Measurements from ENCODE around the gene SLC7A14. TPM values are rescaled to one million over a fixed set of nuclear protein-coding genes. Genes with fewer than 3 reads are reported as not detected.

SLC7A14 gene
- total and polyA plus RNA-seq, 10 of the 15 experiments (the other 5 are each of a cell fraction or from before 2014, with no cell fraction given) = not detected

GRCh38 chr3:170440344-170440743 lies 145.5 kb downstream of the SLC7A14 start:
- in situ Hi-C loops (cut with MboI) (no loop called here), intact Hi-C loops (cut with micrococcal nuclease; ENCODE audit: unreplicated experiment) (no loop called here)
- Histone ChIP-seq H3K4me3 (no peak overlapping the region), H3K36me3 (ENCODE audit: control insufficient read depth in 2 of 2, insufficient read depth in 2 of 2, low read length in 1 of 2) (no peaks in the 10 kb centered on the region), H3K79me2 (ENCODE audit: control insufficient read depth, insufficient read depth, low read length) (no peaks in the 10 kb centered on the region), H2AFZ (ENCODE audit: control insufficient read depth, low read depth, low read length) (no peak overlapping the region), H3K4me1 (ENCODE audit: control insufficient read depth, insufficient read depth, low read length) (no peaks in the 10 kb centered on the region), H3K9me3 (replicated peaks; ENCODE audit: control insufficient read depth, insufficient read depth, low read length) (no peaks in the 10 kb centered on the region), H3K27ac (ENCODE audit: control insufficient read depth, insufficient read depth) (no peak overlapping the region), H3K27me3 (replicated peaks in 1 of 2; ENCODE audit: control insufficient read depth in 2 of 2, insufficient read depth in 2 of 2, low read length in 1 of 2) (peaks cover 2 to 3% of the 10 kb centered on the region in 2 experiments; a peak in 3 of 4 replicates), H3K9ac (ENCODE audit: control insufficient read depth, insufficient read depth, low read length) (no peak overlapping the region), H4K20me1 (ENCODE audit: control insufficient read depth, insufficient read depth) (no peaks in the 10 kb centered on the region), H3K4me2 (ENCODE audit: control insufficient read depth, insufficient read depth) (no peak overlapping the region)
- 41% methylated on average over 2 of the region's 2 CpGs for WGBS (ENCODE audit: insufficient coverage, insufficient replicate concordance, low lambda C conversion rate, missing lambda C conversion rate)
- TF ChIP-seq MLLT1 (IDR thresholded peaks at IDR 0.05) (no peak), KAT2A (conservative IDR thresholded peaks at IDR 0.05; ENCODE audit: control insufficient read depth, low read depth, low read length) (no peak)
- no peak for DNase-seq (ENCODE audit: low read depth, low spot score)
- FAIRE-seq = no peak
- POLR2A ChIA-PET = no interaction called here
- no TSS peak for BruUV-seq (replicated peaks)
- SMC1A ChIA-PET (ENCODE audit: uncharacterized antibody, unreplicated experiment) = interaction anchor here (1.4 kb wide), 1 partner anchor 9 kb away, joined by 3 read pairs; no protein-coding TSS in a partner anchor
- RAD21 ChIA-PET (ENCODE audit: unreplicated experiment) = no interaction called here
- no peak for ATAC-seq
- CTCF ChIA-PET = interaction anchor here (1.1 kb wide), 2 partner anchors 51 to 372 kb away, joined by 3 to 4 read pairs; no protein-coding TSS in a partner anchor

- 0% methylated on average over 1 of the region's 1 CpG for WGBS (ENCODE audit: insufficient coverage, insufficient replicate concordance, low lambda C conversion rate, missing lambda C conversion rate)
- H3K27me3 ChIP-seq (replicated peaks in 1 of 2; ENCODE audit: control insufficient read depth in 2 of 2, insufficient read depth in 2 of 2, low read length in 1 of 2) = peaks cover 2 to 3% of the 10 kb centered on the region in 2 experiments; a peak in 3 of 4 replicates
- no peaks in the 10 kb centered on the region for H3K9me3 ChIP-seq (replicated peaks; ENCODE audit: control insufficient read depth, insufficient read depth, low read length)
- H3K4me2 ChIP-seq (ENCODE audit: control insufficient read depth, insufficient read depth) = no peak overlapping the region
- BruUV-seq (replicated peaks) = no TSS peak
- FAIRE-seq = no peak
- H3K27ac ChIP-seq (ENCODE audit: control insufficient read depth, insufficient read depth) = no peak overlapping the region
- no peak overlapping the region for H3K4me3 ChIP-seq
- intact Hi-C loops (cut with micrococcal nuclease; ENCODE audit: unreplicated experiment) (no loop called here), in situ Hi-C loops (cut with MboI) (no loop called here)
- POLR2A ChIA-PET = no interaction called here
- SMC1A ChIA-PET (ENCODE audit: uncharacterized antibody, unreplicated experiment) = no interaction called here
- no peaks in the 10 kb centered on the region for H3K79me2 ChIP-seq (ENCODE audit: control insufficient read depth, insufficient read depth, low read length)
- H3K36me3 ChIP-seq (ENCODE audit: control insufficient read depth in 2 of 2, insufficient read depth in 2 of 2, low read length in 1 of 2) = no peaks in the 10 kb centered on the region
- no peak for TF ChIP-seq USF1 (IDR thresholded peaks at IDR 0.05; ENCODE audit: borderline replicate concordance, extremely low read length, insufficient read depth, low read depth, low read length)
- TF ChIP-seq RBBP5 (conservative IDR thresholded peaks at IDR 0.05) = no peak
- TF ChIP-seq BRCA1 (IDR thresholded peaks at IDR 0.05; ENCODE audit: low read depth, low read length) = no peak
- no peak for TF ChIP-seq TCF3 (IDR thresholded peaks at IDR 0.05; ENCODE audit: borderline replicate concordance, insufficient read depth, low read depth, low read length)
- no peak for TF ChIP-seq NR2F1 (conservative IDR thresholded peaks at IDR 0.05)
- no peak for TF ChIP-seq DPF2 (IDR thresholded peaks at IDR 0.05)
- no peak for TF ChIP-seq NBN (IDR thresholded peaks at IDR 0.05)
- TF ChIP-seq MYC (IDR thresholded peaks at IDR 0.05; ENCODE audit: insufficient read depth, insufficient read length, insufficient replicate concordance, low read length, severe bottlenecking) = no peak
- no peak for TF ChIP-seq CREB1 (IDR thresholded peaks at IDR 0.05; ENCODE audit: low read depth)
- no peak for TF ChIP-seq BCL11A (IDR thresholded peaks at IDR 0.05; ENCODE audit: low read depth, low read length)
- ATAC-seq = no peak
- CTCF ChIA-PET = interaction anchor here (1.3 to 1.6 kb wide), 2 partner anchors 9 to 373 kb away, joined by 3 to 6 read pairs; no protein-coding TSS in a partner anchor
- H3K9ac ChIP-seq (ENCODE audit: control insufficient read depth, insufficient read depth, low read length) = no peak overlapping the region
- H4K20me1 ChIP-seq (ENCODE audit: control insufficient read depth, insufficient read depth) = no peaks in the 10 kb centered on the region
- DNase-seq (ENCODE audit: low read depth, low spot score) = no peak
- RAD21 ChIA-PET (ENCODE audit: unreplicated experiment) = no interaction called here
- no peak overlapping the region for H2AFZ ChIP-seq (ENCODE audit: control insufficient read depth, low read depth, low read length)
- H3K4me1 ChIP-seq (ENCODE audit: control insufficient read depth, insufficient read depth, low read length) = no peaks in the 10 kb centered on the region
Observed at GRCh38 chr3:170438836-170439235, 147.0 kb downstream of the SLC7A14 start.
